Adrenal gland (tissue), 12 donors: ENCODE measurements around the gene FBXL7. TPM values are rescaled to one million over a fixed set of nuclear protein-coding genes. Genes with fewer than 3 reads are reported as not detected.

Experiments used
- DNase-seq, 7 donors: peaks; one replicate each; pipeline ENCODE4 v3.0.0-alpha.2; 2019 to 2020
- H3K27ac ChIP-seq, 5 donors: fragments of 200-600 bp; sonication (generic) in 4 of 5; 1 replicate in 3 of 5; 2 replicates in 2 of 5; pipeline versions ENCODE4 v1.5.1 to v1.8.0; 2016 to 2020; ENCODE audit warnings: mild to moderate bottlenecking in 1 of 5
- H3K27me3 ChIP-seq: fragments of 200-600 bp; 2 replicates; pipeline ENCODE4 v1.8.0; 2021
- H3K36me3 ChIP-seq, 2 donors: fragments of 200-600 bp; replicated peaks in 1 of 2; 1 replicate in 1 of 2; 2 replicates in 1 of 2; pipeline versions ENCODE4 v1.5.1 to v1.8.0; 2018 to 2022
- H3K4me1 ChIP-seq, 2 donors: fragments of 200-600 bp; replicated peaks in 1 of 2; 1 replicate in 1 of 2; 2 replicates in 1 of 2; pipeline versions ENCODE4 v1.5.1 to v1.8.0; 2018 to 2021
- H3K4me3 ChIP-seq, 4 donors: fragments of 200-600 bp; sonication (generic) in 3 of 4; one replicate each; pipeline ENCODE4 v1.5.1; 2016 to 2018
- H3K9me3 ChIP-seq, 3 donors: fragments of 200-600 bp; sonication (generic) in 1 of 3; replicated peaks in 1 of 3; 1 replicate in 2 of 3; 2 replicates in 1 of 3; pipeline versions ENCODE4 v1.5.1 to v1.8.0; 2016 to 2021
- POLR2A ChIP-seq, 2 donors: fragments of 450-650 bp; IDR thresholded peaks; one replicate each; pipeline ENCODE4 v1.6.1; 2017; ENCODE audit warnings: antibody characterized with exemption in 2 of 2, mild to moderate bottlenecking in 2 of 2, moderate library complexity in 1 of 2
- WGBS, 4 donors: extraction: QIAGEN DNeasy Blood & Tissue Kit in 2 of 4; methylation state at CpG; one replicate each; pipeline versions ENCODE4 v1.1.5 to v1.1.7; 2013 to 2017; 5-methylcytosine and 5-hydroxymethylcytosine counted together
- intact Hi-C, 2 donors: fragments of 100-400 bp; cut with DNase I; formaldehyde crosslinking; loops; one replicate each; pipeline versions ENCODE4 v1.14.1 to v1.15.0; 2022 to 2023
- polyA plus RNA-seq, 3 donors: library from polyadenylated mRNA; stranded (reverse); fragments of 200-250 nt in 2 of 3; fragments of 350-450 nt in 1 of 3; fragmentation: Illumina TruSeq in 1 of 3; extraction: RNeasy Lipid Tissue Mini Kit (QIAGEN cat#74804) in 1 of 3; gene quantifications; one replicate each; pipeline ENCODE4 v1.2.3, GENCODE V29; 2013 to 2014
- total RNA-seq, 9 donors: library from RNA; depleted of rRNA in 4 of 9; stranded (reverse); fragments of >200 nt in 4 of 9; fragments of 120-200 nt in 1 of 9; fragmentation: NEBNext Ultra II Directional in 1 of 9; extraction: Animal tissue kit (Norgen Biotek cat#: 25700) in 1 of 9; gene quantifications; one replicate each; pipeline versions ENCODE4 v1.1.0 to v1.2.4, GENCODE V29; 2013 to 2023
- TF ChIP-seq, protein P1 (sequence below), 6 experiments: fragments of 450-650 bp in 4 of 6; fragments of 200-600 bp in 2 of 6; sonication (generic) in 1 of 6; IDR thresholded peaks; 1 replicate in 5 of 6; 2 replicates in 1 of 6; pipeline versions ENCODE4 v1.5.1 to v1.8.0; 2016 to 2021; ENCODE audit warnings: antibody characterized with exemption in 6 of 6, mild to moderate bottlenecking in 2 of 6, moderate library complexity in 1 of 6
- donor health status: healthy with polysubstance abuse.
- donor health status: Bipolar disorder and iron deficiency.
- donor health status: DM: yes; HTN: yes; CAD: no.
- donor health status: DM: no; HTN: no; CAD: no.
- donor health status: DM: no; HTN: no; CAD: no.
- donor health status: DM: yes; HTN: yes; CAD: no.

FBXL7 gene
- total and polyA plus RNA-seq, 12 donors: 22.6 to 59.1 (median 34.0) TPM

DNA sequence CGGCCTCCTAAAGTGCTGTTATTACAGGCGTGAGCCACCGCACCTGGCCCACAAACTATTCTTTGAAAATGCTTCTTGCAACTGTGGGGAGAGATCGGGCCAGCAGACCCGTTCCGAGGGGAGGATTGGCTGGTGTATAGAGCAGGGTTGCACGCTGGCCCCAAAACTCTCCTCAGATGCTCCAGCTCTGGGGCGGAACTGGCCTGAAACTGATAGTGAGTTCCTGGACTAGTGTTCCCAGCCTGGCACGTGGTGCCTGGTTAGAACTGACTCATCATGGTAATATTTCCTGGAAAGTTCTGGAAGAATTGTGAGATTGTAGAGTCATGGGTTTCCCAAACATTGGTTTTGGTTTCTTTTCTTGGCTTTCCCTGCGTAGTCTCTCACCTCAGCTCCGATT is 120.5 kb downstream of the FBXL7 start:
- no peak overlapping the region for H3K27ac ChIP-seq

GRCh38 chr5:15621094-15621493 is 121.1 kb downstream of the FBXL7 start:
- Histone ChIP-seq H3K36me3 (no peaks in the 10 kb centered on the region), H3K4me3 (no peak overlapping the region), H3K27ac (peak overlapping the region in 1 of 5 donors; percentile 1), H3K9me3 (no peaks in the 10 kb centered on the region), H3K27me3 (no peaks in the 10 kb centered on the region), H3K4me1 (peaks cover 0 to 9% of the 10 kb centered on the region in 2 donors)
- intact Hi-C loops: no loop called here
- DNase-seq: no peak
- WGBS, 4 donors: 11 to 52% (median 36%) methylated on average over 1 of the region's 1 CpG
- TF ChIP-seq, protein P1, sequence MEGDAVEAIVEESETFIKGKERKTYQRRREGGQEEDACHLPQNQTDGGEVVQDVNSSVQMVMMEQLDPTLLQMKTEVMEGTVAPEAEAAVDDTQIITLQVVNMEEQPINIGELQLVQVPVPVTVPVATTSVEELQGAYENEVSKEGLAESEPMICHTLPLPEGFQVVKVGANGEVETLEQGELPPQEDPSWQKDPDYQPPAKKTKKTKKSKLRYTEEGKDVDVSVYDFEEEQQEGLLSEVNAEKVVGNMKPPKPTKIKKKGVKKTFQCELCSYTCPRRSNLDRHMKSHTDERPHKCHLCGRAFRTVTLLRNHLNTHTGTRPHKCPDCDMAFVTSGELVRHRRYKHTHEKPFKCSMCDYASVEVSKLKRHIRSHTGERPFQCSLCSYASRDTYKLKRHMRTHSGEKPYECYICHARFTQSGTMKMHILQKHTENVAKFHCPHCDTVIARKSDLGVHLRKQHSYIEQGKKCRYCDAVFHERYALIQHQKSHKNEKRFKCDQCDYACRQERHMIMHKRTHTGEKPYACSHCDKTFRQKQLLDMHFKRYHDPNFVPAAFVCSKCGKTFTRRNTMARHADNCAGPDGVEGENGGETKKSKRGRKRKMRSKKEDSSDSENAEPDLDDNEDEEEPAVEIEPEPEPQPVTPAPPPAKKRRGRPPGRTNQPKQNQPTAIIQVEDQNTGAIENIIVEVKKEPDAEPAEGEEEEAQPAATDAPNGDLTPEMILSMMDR (IDR thresholded peaks at IDR 0.05): no peak
- no peak for TF ChIP-seq POLR2A (IDR thresholded peaks at IDR 0.05)

More for the DNA sequence above, 120.5 kb downstream of the FBXL7 start:
- Histone ChIP-seq H3K4me1 (peaks cover 0 to 9% of the 10 kb centered on the region in 2 donors), H3K36me3 (no peaks in the 10 kb centered on the region), H3K27me3 (no peaks in the 10 kb centered on the region), H3K4me3 (no peak overlapping the region), H3K9me3 (no peaks in the 10 kb centered on the region)
- TF ChIP-seq POLR2A (IDR thresholded peaks at IDR 0.05): no peak
- TF ChIP-seq, protein P1 (IDR thresholded peaks at IDR 0.05): no peak
- peak in 4 of 7 donors; percentile 40 to 55 (median 40) for DNase-seq
- WGBS, 4 donors: 84 to 88% (median 87%) methylated on average over 8 to 11 of the region's 11 CpGs
- intact Hi-C loops: no loop called here

DNA sequence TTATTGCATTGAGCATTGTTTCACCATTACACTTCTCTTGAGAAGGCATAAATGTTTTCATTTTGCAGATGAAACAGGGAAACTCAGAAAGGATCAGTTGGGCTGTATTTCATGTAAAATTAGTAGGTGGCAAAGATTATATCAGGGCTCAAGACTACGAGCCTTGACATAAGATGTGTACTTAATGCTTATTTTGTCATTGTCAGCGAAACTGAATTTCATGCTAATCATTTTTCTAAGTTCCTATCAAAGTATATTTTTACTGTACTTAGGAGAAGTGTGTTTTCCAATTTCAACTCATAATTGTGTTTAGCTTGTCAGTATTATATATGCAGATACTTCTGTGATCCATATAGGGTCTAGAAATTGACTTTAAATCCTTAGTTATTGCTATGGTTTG is 123.8 kb downstream of the FBXL7 start:
- Histone ChIP-seq H3K36me3 (no peaks in the 10 kb centered on the region), H3K4me1 (peaks cover 0 to 9% of the 10 kb centered on the region in 2 donors), H3K4me3 (no peak overlapping the region), H3K27me3 (no peaks in the 10 kb centered on the region), H3K27ac (no peak overlapping the region), H3K9me3 (no peaks in the 10 kb centered on the region)
- TF ChIP-seq POLR2A (IDR thresholded peaks at IDR 0.05): no peak
- TF ChIP-seq, protein P1 (IDR thresholded peaks at IDR 0.05): no peak
- 88 to 94% (median 92%) methylated on average over 2 of the region's 2 CpGs for WGBS, 4 donors
- intact Hi-C loops: no loop called here
- no peak for DNase-seq

DNA sequence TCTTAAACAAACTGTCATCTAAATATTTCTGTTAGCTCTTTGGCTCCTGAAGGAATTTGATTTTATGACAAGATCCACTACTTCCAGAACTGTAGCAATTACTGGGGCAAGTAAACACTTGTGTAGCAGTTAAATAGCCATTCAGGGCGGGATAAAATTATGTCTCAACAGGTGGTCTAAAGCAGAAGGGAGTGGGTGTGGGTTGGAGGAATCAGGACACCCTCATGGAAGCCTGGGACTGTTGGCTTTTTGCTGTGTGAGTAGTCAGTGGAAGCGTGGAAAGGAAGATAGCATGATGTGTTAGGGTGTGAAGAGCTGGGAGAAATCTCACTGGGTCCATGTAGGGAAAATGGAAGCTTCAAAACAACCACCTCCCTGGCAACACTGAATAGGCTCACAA is 127.1 kb downstream of the FBXL7 start:
- WGBS, 4 donors: 89 to 98% (median 94%) methylated on average over 2 of the region's 2 CpGs
- Histone ChIP-seq H3K4me1 (peaks cover 0 to 15% of the 10 kb centered on the region in 2 donors), H3K9me3 (no peaks in the 10 kb centered on the region), H3K27ac (no peak overlapping the region), H3K4me3 (no peak overlapping the region), H3K27me3 (no peaks in the 10 kb centered on the region), H3K36me3 (no peaks in the 10 kb centered on the region)
- DNase-seq: no peak
- no peak for TF ChIP-seq POLR2A (IDR thresholded peaks at IDR 0.05)
- TF ChIP-seq, protein P1 (IDR thresholded peaks at IDR 0.05): no peak
- intact Hi-C loops: no loop called here
